HG03460 (cell line): ENCODE results near the gene POLR3E.
"Not testable (repeated sequence)": the region's sequence is repeated elsewhere in the genome, so short reads cannot be mapped to it uniquely, and the experiment has no call there.

Source experiments
- ATAC-seq: cut with Tn5 transposase; IDR thresholded peaks from one replicate; pipeline ENCODE4 v1.9.1; 2021; ENCODE audit not compliant: unreplicated experiment

POLR3E gene

DNA sequence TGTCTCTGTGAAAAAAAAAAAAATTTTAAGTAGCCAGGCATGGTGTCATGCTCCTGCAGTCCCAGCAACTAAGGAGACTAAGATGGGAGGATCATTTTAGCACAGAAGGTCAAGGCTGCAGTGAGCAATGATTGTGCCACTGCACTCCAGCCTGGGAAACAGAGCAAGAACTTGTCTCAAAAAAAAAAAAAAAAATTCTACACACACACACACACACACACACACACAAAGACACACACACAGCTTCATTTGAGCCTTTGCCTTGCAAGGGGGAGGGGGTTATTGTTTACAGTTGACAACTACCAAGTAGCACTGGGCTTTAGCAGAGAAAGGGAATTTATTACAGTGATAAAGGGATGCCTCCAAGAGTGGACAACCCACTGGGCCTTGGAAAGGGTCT is 4.9 kb upstream of the POLR3E start:
- ATAC-seq: no peak

DNA sequence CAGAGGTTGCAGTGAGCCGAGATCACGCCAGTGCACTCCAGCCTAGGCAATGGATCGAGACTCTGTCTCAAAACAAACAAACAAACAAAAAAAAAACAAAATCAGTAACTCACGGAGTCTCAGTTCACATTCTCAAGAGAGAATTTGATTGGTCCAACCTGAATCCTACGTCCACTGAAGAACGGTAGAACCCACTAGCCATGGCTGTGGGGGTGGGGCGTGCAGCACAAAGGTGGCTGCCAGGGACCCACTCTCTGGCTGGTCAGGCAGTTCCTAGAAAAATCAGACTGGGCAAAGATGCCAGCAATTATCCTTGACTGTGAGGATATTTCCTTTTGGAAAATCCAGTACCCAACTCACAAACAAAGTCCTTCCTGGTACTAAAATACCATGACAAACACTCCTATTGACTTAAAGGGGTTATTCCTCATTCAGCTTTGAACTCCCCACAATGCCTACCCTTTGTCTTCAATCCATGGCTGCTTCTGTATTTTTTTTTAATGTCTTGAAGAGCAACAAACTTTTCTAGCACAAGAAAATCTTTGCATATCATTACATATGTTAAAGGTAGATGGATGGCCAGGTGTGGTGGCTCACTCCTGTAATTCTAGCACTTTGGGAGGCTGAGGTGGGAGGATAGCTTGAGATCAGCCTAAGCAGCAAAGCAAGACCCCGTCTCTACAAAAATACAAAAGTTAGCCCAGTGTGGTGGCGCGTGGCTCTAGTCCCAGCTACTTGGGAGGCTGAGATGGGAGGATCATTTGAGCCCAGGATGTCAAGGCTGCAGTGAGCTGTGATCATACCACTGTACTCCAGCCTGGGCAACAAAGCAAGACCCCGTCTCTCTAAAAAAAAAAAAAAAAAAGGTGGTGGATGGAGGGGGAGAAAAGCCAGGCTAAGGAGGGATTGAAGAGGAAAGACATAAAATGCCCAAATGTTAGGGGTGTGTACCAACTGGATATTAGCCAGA is 3.8 kb upstream of the POLR3E start:
- no peak for ATAC-seq

DNA sequence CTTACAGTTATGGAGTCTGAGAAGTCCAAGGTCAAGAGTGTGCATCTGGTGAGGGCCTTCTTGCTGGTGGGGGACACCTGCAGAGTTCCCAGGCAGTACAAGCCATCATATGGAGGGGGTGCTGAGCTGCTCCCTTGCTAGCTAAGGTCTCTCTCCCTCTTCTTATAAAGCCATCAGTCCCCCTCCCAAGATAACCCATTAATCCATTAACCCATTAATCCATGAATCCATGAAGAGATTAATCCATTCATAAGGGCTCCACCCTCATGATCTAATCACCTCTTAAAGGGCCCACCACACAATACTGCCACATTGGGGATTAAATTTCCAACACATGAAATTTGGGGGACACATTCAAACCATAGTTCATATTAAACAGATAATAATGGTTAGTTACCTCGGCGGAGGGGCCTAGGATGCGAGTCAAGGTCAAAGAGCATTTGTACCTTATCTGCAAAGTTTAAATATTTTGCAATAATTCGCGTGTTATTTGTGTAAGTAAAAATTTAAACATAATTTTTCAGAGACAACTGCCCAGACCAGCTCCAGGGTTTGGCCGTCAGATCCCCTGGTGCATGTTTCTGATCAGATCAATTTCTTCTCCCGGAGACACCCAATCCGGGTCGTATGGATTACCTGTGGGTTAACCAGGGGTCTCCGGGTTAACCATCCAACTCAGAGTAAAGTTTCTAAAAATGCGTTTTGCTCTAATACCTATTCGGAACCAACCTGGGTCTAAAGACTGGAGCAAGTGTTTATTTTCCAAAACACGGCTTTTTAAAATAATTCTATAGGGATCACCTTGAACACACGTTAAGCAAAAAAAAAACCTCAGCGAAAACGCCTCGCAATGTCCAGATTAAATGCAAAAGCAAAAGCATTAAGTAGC is 740 bp upstream of the POLR3E start:
- ATAC-seq: no peak

DNA sequence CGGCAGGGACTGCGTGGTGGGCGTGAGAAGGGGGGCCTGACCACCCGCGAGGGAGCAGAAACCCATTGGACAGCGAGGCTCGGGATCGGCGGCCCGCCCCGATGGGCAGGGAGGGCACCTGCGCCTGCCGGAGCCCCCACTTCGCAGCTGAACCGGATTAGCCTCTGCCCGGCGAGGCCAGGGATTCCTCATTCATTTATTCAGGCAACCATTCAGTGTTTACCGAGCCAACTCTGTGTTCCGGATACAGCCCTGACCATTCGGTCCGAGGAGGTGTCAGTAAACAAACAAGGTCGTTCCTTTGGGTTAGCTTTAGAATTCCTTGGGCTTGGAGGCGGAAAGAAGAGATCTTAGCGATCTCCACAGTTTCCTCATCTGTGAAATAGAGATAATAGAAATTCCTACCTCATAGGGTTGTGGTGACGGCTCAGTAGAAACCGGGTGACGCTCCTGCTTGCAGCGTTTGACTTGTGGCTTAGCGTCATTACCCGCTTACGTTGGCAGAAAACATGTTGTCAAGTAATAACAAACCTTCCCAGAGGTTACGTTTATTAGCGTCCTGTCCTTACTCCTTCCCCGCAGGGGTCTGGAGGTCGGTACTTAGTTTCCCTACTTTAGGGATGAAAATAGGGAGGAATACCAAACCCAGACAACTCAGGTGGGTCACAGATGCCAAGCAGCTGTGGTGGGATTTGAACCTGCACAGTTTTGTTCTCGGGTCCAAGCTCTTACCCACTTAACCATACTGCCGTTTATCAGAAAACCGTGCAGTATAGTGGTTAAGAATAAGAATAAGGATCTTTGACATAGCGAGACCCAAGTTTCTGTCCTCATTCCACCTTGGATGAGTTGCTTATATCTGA is 893 bp downstream of the POLR3E start:
- peak; percentile 35 for ATAC-seq

DNA sequence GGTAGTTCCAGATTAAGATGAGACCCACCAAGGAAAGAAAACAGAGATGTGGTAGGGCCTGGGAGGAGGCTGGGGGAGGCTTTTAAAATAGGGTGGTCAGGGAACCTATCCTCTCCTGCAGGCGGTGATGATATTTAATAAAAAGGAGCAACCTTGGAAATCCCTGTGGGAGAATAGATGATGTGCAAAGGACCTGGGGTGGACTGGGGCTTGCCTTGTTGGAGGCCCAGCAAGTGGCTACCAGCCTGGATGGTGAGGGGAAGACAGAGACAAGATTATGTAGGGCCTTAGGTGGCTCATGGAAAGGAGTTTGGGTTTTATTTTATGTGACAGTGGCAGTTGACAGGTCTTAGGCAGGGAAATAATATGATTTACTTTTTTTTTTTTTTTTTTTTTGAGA is 1.8 kb downstream of the POLR3E start:
- ATAC-seq: no peak

DNA sequence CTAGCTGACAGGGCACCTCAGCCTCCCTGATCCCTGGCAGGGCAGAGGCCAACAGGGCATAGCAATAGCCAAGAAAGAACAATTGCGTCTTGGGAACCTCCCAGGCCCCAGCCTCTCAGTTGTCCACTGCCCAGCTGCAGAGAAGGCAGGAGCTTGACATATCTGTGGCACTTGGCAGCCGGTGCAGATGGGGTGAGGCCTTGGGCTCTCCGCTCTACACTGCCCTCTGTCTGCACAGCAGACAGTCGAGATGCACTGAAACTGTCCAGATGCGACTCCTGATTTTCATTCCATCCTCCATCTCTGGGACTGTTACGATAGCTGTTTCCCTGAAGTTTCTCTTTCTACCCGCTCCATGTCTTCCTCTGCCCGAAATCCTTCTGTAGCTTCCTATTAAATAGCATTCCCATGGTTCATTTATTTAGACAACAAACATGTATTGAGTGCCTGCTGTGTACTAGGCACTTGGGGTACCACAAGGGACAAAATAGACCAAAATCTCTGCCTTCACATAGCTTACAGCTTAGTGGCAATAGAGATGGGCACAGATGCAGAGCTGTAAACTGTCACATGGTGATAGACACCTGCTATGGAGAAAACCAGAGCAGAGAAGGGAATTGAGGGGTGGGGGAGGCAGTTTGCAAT is 3.3 kb downstream of the POLR3E start:
- no peak for ATAC-seq

DNA sequence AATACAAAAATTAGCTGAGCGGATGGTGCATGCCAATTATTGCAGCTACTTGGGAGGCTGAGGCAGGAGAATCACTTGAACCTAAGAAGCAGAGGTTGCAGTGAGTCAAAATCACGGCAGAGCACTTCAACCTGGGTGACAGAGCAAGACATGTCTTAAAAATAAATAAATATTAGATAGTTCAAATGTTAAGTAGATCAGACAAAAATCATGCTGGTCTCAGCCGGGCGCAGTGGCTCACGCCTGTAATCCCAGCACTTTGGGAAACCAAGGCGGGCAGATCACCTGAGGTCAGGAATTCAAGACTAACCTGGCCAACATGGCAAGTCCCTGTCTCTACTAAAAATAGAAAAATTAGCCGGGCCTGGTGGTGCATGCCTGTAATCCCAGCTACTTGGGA is 4.2 kb downstream of the POLR3E start:
- ATAC-seq: not testable (repeated sequence)

DNA sequence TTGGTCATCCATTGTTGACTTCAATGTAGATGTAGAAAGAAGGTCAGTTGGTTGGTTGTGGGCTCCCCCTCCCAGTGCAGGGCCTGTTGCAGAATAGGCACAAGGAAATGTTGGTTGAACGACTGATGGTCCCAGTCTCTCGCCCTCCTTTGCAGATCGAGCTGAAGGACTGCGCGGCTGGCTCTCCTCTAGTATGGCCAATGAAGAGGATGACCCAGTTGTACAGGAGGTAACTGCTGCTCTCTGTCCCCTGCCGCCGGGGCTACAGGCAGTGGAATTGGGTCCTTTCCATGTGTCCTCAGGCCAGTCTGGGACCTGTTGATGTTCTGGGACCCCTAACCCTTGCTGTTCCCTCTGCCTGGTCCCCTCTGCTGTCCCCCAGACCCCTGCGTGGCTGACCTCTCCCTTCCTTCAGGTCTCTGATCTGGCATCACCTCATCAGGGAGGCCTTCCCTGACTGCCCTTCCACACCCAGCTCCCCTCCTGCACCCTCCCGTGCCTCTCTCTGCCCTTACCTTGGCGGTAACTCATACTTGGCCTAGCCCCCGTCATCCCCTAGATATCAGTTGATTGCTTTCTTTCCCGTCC is 5.7 kb downstream of the POLR3E start:
- ATAC-seq: no peak

DNA sequence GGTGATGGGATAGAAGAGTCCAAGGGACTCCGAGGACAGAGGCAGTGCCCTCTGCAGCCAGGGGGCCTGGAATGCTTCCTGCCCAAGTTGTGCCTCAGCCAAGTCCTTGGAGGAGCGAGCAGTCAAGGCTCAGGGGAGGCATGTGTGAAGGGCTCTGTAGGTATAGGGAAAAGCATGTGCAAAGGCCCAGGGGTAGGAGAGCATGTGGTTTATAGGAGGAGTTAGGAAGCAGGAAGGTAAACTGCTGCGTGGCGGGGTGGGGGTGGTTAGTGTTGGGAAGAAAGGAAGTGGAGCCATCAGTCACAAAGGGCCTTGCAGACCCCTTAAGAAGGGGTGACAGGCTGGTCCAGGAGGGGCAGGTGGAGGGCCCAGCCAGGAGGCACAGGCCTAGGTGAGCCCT is 7.2 kb downstream of the POLR3E start:
- no peak for ATAC-seq

DNA sequence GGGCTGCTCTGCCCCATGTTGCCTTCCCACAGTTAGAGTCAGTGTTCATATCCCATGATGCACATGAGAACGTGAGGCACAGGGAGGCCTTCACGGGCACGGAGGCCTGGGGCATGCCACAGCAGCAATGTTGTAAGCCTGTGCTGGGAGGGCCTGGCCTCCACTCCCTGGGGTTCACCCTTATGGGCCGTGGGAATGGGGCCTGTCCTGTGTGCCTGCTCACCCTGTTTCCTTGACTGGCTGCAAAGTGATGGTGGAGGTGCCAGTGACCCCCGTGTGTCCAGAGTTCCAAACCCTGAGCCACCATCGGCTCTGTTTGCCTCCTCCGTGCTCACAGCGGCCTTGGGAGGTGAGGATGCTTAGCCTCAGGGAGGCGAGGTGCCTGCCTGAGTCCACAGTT is 9.6 kb downstream of the POLR3E start:
- no peak for ATAC-seq

DNA sequence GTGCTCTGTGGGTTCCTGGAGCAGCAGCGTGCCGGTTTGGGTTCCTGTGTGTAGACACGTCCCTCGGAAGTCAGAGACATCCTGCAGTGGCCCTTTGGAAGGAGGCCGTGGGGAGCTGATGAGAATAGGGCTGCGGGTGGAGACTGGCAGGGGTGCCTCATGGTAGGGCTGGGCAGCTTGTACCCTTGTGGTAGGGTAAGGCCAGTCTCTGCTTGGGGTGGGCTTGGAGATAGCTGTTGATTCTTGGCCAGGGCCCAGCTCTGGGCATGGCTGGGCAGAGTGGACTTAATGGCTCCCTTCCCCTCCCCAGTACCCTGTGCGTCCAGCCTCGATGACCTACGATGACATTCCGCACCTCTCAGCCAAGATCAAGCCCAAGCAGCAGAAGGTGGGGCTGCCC is 10.6 kb downstream of the POLR3E start:
- no peak for ATAC-seq

DNA sequence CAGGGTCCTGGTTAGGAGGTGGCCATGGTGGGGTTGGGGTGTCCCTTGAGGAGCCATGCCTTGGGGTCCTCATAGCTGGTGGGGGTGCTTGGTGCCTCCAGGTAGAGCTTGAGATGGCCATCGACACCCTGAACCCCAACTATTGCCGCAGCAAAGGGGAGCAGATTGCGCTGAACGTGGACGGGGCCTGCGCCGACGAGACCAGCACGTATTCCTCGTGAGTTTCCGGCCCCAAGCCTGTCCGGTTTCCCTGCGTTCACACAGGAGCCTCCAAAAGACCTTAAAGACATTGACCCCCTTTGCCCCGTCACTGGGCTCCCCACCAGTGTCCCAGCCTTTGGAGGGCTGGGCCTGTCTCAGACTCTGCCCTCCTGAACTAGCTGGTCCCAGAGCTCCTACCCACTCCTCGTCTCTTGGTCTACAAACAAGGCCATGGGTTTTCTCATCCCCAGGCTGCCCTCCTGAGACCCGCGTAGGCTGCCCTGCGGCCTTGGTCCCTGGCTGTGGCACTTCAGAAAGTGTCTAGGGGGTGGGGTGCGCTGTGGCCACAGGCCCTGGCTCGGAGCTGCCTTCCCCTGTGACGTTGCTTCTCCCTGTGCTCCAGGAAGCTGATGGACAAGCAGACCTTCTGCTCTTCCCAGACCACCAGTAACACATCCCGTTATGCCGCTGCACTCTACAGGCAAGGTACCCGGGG is 11.8 kb downstream of the POLR3E start:
- no peak for ATAC-seq

DNA sequence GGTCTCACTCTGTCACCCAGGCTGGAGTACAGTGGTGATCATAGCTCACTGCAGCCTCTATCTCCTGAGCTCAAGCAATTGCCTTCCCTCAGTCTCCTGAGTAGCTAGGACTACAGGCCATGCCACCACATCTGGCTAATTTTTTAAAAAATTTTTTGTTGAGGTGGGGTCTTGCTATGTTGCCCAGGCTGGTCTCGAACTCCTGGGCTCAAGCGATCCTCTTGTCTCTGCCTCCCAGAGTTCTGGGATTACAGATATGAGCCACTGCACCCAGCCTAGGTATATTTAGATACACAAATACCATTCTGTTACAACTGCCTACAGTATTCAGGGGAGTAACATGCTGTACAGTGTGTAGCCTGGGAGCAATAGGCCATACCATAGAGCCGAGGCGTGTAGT is 14.3 kb downstream of the POLR3E start:
- no peak for ATAC-seq

DNA sequence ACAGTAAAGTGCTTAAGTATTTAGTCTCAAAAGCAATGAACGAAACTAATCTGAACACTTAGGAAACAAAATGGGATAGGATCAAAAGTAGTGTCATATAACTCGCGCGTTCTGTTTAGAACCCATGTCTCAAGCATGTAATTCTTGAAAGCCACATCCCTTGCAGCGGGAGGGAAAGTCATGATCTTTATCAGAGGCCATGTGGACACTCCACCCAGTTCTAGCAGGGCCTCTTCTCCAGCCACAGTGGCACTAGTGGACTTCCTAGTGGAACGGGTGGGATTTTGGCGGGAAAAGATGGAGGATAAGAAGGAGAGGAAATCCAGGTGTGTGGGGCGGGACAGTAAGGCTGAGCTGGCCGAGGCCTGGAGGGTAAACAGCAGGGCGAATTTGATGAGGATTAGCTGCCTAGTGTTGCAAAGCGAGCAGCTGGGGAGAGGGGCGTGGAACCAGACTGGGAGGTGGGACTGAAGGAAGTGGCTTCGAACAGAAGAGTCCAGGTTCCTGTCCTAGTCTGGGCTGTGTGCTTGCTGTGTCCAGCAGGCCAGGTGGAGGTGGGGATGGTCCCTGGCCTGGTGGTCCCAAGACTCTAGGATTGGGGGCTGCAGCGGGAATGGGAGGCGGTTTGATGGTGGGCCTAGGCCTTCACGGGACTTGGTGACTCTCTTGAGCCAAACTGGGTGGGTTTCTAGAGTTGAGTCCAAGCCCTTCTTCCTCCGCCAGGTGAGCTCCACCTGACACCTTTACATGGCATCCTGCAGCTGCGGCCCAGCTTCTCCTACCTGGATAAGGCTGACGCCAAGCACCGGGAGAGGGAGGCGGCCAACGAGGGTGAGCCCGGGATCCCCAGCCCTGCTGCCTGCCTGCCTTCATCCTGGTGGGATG is 15.9 kb downstream of the POLR3E start:
- no peak for ATAC-seq

DNA sequence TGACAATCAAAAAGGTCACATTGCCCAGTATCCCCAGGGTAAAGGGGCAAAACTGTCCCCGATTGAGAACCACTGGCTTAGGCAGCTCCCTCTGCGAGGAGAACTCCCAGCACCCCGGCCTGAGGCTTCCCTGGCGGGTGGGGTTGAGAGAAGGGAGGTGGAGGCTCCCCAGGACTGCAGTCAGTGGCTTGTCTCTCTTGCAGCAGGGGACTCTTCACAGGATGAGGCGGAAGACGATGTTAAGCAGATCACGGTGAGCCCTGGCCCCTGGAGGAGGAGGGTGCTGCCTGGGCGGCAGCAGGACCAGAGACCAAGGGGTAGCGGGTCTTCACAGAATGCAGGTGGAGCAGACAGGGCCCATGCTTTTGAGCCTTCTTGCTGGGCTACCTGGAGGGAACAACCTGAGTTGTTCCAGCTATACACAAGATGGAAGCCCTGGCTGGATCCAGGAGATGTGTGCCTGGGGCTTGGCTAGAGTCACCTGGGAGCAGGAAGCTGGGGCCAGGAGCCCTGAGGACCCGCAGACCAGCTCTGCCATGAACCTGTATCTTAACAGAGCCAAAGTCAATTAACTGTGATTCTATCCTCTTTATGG is 16.8 kb downstream of the POLR3E start:
- no peak for ATAC-seq

DNA sequence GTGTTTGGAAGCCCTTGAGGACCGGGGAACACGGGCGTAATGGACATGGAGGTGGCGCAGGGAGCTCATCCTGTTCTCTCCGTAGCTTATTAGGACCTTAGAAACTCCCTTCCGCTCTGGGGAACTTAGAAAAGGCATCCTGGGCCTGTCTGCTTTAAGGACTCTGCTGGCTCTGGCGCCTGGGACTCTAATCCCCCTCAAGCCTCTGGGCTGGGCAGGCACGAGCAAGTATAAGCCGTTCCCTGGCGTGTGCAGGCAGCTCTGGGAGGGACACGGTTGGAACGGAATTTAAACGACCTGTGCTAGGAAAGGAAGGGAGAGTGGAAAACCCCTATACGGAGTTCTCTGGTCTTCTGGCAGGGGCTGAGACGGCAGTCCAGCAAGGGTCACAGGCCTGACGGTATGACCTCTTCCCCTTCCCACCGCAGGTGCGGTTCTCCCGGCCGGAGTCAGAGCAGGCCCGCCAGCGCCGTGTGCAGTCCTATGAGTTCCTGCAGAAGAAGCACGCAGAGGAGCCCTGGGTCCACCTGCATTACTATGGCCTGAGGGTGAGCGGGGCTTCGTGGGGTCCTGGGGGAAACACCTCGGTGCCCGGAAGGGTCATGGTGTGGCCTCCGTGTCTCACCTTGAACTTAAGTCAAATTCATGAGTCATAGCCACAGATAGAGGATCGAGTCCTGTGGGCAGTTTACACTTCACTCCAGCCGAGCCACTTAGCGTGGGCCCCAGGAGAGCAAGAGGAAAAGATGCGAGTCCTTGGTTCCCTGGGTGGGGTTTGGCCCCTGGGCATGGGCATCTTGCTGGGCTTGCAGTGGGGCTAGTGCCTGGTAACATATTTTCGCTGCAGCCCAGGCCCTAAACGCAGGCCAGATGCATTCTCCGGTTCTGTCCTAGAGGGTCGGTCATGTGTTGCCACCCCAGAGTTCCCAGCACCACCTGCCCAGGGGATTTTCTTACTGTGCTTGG is 17.7 kb downstream of the POLR3E start:
- no peak for ATAC-seq

DNA sequence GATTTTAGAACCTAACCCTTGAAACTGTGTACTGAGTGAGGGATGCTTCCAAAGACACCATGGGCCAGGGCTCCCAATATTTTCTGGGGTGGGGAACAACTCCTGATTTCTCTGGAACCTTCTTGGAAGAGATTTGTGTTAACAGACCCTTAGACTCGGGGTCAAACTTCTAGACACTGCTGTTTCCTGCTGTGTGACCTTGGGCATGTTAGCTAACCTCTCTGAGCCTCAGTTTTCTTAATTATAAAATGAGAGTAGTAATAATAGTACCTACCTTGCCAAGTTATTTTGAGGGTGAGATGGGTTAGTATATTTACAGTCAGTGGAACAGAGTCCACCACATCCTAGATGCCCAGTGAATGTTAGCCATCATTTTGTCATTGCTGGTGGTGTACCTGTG is 18.8 kb downstream of the POLR3E start:
- ATAC-seq: no peak
